ENCODE data around the gene PRICKLE2. TPM values are rescaled to one million over a fixed set of nuclear protein-coding genes. Genes with fewer than 3 reads are reported as not detected.

The PRICKLE2 gene
- total RNA-seq, 2 donors from 2014 or later: 0.21 to 0.37 TPM

DNA sequence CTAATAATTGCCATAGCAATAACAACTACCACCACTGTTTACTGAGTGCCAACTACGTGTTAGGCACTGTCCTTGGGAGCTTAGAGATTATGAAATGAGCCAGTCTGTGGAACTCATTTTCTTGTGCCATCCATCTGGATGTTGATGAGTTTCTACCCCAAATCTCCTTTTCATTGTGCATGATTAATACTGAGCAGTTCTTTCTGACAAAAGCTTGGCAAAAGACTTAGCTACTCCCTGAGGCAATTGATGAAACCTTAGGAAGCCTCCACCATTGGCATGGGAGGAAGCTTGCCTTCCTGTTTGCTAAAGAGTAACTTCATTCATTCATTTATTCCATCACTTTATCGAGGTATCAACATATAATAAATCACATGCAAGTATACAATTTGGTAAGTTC, 39.8 kb downstream of the PRICKLE2 start:
- H3K9me3 ChIP-seq (ENCODE audit: control insufficient read depth, low read length, poor library complexity, severe bottlenecking): no peaks in the 10 kb centered on the region
- Mint-ChIP-seq H3K27ac (no peak overlapping the region), H3K36me3 (ENCODE audit: low read depth) (no peaks in the 10 kb centered on the region), H3K4me1 (no peaks in the 10 kb centered on the region), H3K4me3 (no peak overlapping the region), H3K27me3 (peaks cover 18% of the 10 kb centered on the region)
- no peak for DNase-seq
- ATAC-seq: no peak

DNA sequence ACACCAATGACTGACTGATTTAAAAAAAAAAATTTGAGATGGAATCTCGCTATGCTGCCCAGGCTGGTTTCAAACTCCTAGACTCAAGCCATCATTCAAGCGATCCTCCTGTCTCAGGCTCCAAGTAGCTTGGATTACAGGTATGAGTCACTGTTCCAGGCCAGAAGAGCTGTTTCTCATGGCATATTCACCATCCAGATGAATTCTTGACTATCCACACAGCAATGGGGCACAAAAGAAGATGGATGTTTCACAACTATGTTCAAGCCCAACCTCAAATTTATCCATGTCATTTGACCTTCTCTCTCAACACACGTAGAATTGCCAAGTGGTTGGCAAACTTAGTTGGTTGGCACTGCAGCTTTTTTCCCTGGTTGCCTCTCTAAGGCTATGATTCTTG, 40.6 kb downstream of the PRICKLE2 start:
- DNase-seq: no peak
- H3K27ac Mint-ChIP-seq: no peak overlapping the region
- ATAC-seq: no peak
- no peaks in the 10 kb centered on the region for H3K4me1 Mint-ChIP-seq
- peaks cover 23% of the 10 kb centered on the region for H3K27me3 Mint-ChIP-seq
- H3K4me3 Mint-ChIP-seq: no peak overlapping the region
- no peaks in the 10 kb centered on the region for H3K36me3 Mint-ChIP-seq (ENCODE audit: low read depth)
- H3K9me3 ChIP-seq (ENCODE audit: control insufficient read depth, low read length, poor library complexity, severe bottlenecking): no peaks in the 10 kb centered on the region

DNA sequence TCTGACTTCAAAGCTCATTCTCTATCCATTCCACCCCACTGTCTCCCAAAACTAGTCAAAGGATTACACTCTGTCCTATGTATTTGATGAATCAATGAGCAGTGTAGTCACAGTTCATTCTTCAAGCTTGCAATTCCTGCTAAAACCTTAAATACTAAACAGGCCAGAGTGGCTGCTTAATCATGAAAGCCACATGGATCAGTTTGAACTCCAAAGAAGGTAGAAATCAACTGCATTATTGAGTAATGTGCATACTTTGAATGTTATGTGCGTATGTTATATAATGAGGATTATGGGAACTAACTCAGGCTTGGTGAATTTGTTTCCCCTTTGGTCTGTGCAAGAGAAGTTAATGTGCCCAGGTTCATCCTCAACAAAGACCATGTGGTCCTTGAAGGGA, 45.4 kb downstream of the PRICKLE2 start:
- H3K36me3 Mint-ChIP-seq (ENCODE audit: low read depth): no peaks in the 10 kb centered on the region
- H3K27ac Mint-ChIP-seq: no peak overlapping the region
- ATAC-seq: no peak

GRCh38 chr3:64179249-64179648, 46.0 kb downstream of the PRICKLE2 start:
- Mint-ChIP-seq H3K27me3 (peaks cover 38% of the 10 kb centered on the region), H3K27ac (no peak overlapping the region), H3K4me3 (no peak overlapping the region), H3K4me1 (no peaks in the 10 kb centered on the region), H3K36me3 (ENCODE audit: low read depth) (no peaks in the 10 kb centered on the region)
- H3K9me3 ChIP-seq (ENCODE audit: control insufficient read depth, low read length, poor library complexity, severe bottlenecking): no peaks in the 10 kb centered on the region
- ATAC-seq (no peak), DNase-seq (no peak)

More for the DNA sequence above, 45.4 kb downstream of the PRICKLE2 start:
- no peak overlapping the region for H3K4me3 Mint-ChIP-seq
- DNase-seq: no peak
- H3K9me3 ChIP-seq (ENCODE audit: control insufficient read depth, low read length, poor library complexity, severe bottlenecking): no peaks in the 10 kb centered on the region
- no peaks in the 10 kb centered on the region for H3K4me1 Mint-ChIP-seq
- H3K27me3 Mint-ChIP-seq: peaks cover 38% of the 10 kb centered on the region

DNA sequence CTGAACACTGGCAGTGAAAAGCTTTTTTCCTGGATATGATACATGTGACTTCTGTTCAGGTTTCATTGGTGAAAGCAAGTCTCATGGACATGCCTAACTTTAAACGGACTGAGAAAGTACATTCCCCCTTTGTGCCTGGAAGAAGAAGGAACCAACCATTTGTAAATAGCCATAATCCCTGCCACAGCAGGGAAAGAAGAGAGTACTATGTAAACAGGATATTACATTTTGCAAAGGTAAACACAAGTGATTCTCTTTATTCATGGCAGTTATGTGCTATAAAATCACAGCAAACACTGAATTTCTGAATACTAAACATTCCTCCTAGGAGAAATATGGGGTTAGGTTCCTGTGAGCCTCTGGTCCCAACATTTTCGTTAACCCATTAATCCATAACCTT, 46.8 kb downstream of the PRICKLE2 start:
- no peaks in the 10 kb centered on the region for H3K9me3 ChIP-seq (ENCODE audit: control insufficient read depth, low read length, poor library complexity, severe bottlenecking)
- no peak overlapping the region for H3K27ac Mint-ChIP-seq
- peaks cover 38% of the 10 kb centered on the region for H3K27me3 Mint-ChIP-seq
- ATAC-seq (no peak), DNase-seq (no peak)
- no peak overlapping the region for H3K4me3 Mint-ChIP-seq
- H3K36me3 Mint-ChIP-seq (ENCODE audit: low read depth): no peaks in the 10 kb centered on the region
- H3K4me1 Mint-ChIP-seq: no peaks in the 10 kb centered on the region

- no peaks in the 10 kb centered on the region for H3K9me3 ChIP-seq (ENCODE audit: control insufficient read depth, low read length, poor library complexity, severe bottlenecking)
- no peak overlapping the region for H3K27ac Mint-ChIP-seq
- no peaks in the 10 kb centered on the region for H3K36me3 Mint-ChIP-seq (ENCODE audit: low read depth)
- DNase-seq (no peak), ATAC-seq (no peak)
- H3K4me1 Mint-ChIP-seq: no peaks in the 10 kb centered on the region
- H3K4me3 Mint-ChIP-seq: no peak overlapping the region
- H3K27me3 Mint-ChIP-seq: peaks cover 31% of the 10 kb centered on the region
Observed at GRCh38 chr3:64176461-64176996, 48.7 kb downstream of the PRICKLE2 start.

DNA sequence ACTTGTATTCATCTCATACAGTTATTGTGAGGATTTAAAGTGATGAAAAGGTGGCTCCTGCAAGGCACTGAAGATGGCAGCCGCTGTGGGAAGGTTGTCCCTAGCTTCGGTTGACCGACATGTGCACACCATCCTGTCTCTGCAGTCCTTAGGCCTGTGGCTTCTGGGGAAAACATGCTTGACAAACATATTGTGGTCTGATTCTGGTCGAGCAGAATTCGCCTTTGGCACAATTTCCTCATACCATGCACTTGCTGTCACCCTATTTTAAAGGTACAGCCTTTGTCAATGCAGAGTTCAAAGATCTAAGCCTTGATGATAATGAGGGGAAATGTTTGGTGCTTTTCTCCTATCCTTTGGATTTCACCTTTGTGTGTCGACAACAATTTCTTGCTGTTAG, 50.9 kb downstream of the PRICKLE2 start:
- DNase-seq: no peak
- H3K9me3 ChIP-seq (ENCODE audit: control insufficient read depth, low read length, poor library complexity, severe bottlenecking): no peaks in the 10 kb centered on the region
- H3K27ac Mint-ChIP-seq: no peak overlapping the region
- H3K4me3 Mint-ChIP-seq: no peak overlapping the region
- H3K27me3 Mint-ChIP-seq: peaks cover 12% of the 10 kb centered on the region
- no peak for ATAC-seq
- no peaks in the 10 kb centered on the region for H3K4me1 Mint-ChIP-seq
- H3K36me3 Mint-ChIP-seq (ENCODE audit: low read depth): no peaks in the 10 kb centered on the region

DNA sequence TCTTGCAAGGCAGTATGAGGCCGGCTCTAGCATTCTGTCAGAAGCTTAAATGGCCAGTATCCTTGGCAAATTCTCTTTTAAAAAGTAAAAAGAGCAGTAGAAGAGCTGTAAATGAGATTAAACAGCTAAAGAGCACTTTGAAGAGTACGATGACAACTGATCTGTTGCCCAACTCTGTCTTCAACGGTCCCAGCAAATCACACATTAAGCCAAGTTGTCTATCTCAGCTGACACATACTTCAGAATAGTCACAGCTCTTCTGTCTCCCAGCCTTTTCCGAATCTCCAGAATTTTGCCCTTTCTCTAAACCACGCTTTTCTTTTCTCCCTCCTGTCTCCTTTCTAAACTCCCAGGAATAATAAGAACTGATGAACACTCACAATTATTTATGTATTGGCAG, 51.7 kb downstream of the PRICKLE2 start:
- Mint-ChIP-seq H3K27ac (no peak overlapping the region), H3K27me3 (peaks cover 7% of the 10 kb centered on the region), H3K4me1 (no peaks in the 10 kb centered on the region), H3K36me3 (ENCODE audit: low read depth) (no peaks in the 10 kb centered on the region), H3K4me3 (no peak overlapping the region)
- no peak for DNase-seq
- no peaks in the 10 kb centered on the region for H3K9me3 ChIP-seq (ENCODE audit: control insufficient read depth, low read length, poor library complexity, severe bottlenecking)
- ATAC-seq: no peak

DNA sequence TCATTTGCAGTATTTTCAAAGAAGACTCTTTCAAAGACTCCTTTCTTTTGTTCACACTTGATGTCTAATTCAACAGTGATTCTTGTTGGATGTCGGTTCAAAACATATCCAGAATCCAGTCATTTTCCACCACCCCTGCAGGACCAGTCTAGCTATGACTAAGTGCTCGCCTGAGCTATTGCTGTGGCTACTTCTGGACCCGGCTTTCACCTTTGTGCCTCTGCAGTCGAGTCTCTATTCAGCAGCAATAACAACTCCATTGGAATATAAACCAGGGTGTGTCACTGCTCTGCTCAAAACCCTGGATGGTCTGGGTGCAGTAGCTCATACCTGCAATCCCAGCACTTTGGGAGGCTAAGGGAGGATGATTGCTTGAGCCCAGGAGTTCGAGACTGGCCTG, 55.0 kb downstream of the PRICKLE2 start:
- DNase-seq (no peak), ATAC-seq (no peak)
- no peaks in the 10 kb centered on the region for H3K4me1 Mint-ChIP-seq
- H3K9me3 ChIP-seq (ENCODE audit: control insufficient read depth, low read length, poor library complexity, severe bottlenecking): no peaks in the 10 kb centered on the region
- H3K27me3 Mint-ChIP-seq: no peaks in the 10 kb centered on the region
- H3K4me3 Mint-ChIP-seq: no peak overlapping the region
- H3K36me3 Mint-ChIP-seq (ENCODE audit: low read depth): no peaks in the 10 kb centered on the region
- H3K27ac Mint-ChIP-seq: no peak overlapping the region

DNA sequence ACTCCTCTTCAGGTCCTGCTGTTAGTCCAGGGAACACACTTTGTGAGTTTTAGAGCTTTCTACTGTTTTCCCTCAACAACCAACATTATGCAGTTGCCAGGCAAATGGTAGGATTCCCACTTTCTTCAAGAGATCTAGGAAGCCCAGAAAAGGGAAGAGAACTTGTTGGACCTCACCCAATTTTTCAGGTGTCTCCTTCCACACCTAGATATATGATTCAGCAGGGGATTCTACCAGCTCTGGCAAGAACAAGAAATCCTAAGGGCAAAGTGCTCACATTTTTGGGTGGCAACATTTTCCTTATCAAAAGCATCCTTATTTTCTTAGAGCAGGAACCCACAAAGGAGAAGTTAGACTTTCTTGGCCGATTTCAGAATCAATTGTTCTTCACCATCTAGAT, 57.4 kb downstream of the PRICKLE2 start:
- Mint-ChIP-seq H3K36me3 (ENCODE audit: low read depth) (no peaks in the 10 kb centered on the region), H3K4me1 (no peaks in the 10 kb centered on the region), H3K27me3 (no peaks in the 10 kb centered on the region), H3K4me3 (no peak overlapping the region), H3K27ac (no peak overlapping the region)
- no peak for DNase-seq
- no peaks in the 10 kb centered on the region for H3K9me3 ChIP-seq (ENCODE audit: control insufficient read depth, low read length, poor library complexity, severe bottlenecking)
- ATAC-seq: no peak

DNA sequence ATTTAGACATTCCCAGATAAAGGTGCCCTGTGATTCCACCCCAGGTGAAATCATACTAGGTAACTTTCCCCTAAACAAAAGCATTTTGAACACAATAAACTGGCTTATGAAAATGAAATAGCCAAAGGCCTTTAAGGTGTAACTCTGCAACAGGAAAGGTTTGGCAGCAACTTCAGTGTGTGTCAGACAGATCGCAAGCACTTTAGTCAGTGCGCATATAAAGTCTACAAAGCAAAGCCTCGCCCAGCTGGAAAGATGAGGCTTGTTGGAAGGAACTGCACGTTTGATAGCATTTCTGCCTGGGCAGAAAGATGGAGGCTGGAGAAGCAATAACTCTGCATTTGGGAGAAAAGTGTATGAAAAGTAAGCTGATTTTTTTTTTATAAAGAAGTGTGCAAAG, 57.9 kb downstream of the PRICKLE2 start:
- no peak overlapping the region for H3K27ac Mint-ChIP-seq
- DNase-seq (no peak), ATAC-seq (no peak)
- no peaks in the 10 kb centered on the region for H3K36me3 Mint-ChIP-seq (ENCODE audit: low read depth)
- no peak overlapping the region for H3K4me3 Mint-ChIP-seq
- no peaks in the 10 kb centered on the region for H3K9me3 ChIP-seq (ENCODE audit: control insufficient read depth, low read length, poor library complexity, severe bottlenecking)
- no peaks in the 10 kb centered on the region for H3K27me3 Mint-ChIP-seq
- H3K4me1 Mint-ChIP-seq: no peaks in the 10 kb centered on the region

DNA sequence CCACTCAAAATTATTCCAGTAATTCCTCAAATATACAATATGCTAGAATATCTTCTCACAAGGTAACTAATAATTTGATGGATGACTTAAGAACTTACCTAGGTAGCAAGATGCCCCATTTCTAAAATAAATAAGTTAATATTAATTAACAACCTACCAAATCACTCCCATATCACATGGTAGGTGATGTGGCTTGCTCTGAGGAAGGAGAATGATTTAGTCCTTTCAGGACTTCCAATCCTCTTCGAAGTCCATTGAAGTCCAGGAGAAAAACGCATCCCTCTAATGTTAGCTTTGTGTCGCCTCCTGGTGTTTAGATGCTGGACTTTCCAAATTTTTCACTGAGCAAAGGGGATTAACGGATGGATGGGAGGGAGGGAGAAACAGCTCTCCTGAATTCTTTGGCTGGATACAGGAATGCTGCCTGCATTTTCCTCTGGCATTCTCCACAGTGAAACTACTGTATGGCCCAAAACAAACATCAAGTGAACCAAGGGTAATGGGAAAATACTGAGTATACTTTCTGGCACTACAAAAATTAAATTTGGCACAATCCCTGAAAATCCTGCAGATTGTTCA, 58.6 kb downstream of the PRICKLE2 start:
- Mint-ChIP-seq H3K27ac (no peak overlapping the region), H3K4me1 (no peaks in the 10 kb centered on the region), H3K4me3 (no peak overlapping the region), H3K36me3 (ENCODE audit: low read depth) (no peaks in the 10 kb centered on the region), H3K27me3 (no peaks in the 10 kb centered on the region)
- DNase-seq (no peak), ATAC-seq (no peak)
- no peaks in the 10 kb centered on the region for H3K9me3 ChIP-seq (ENCODE audit: control insufficient read depth, low read length, poor library complexity, severe bottlenecking)

DNA sequence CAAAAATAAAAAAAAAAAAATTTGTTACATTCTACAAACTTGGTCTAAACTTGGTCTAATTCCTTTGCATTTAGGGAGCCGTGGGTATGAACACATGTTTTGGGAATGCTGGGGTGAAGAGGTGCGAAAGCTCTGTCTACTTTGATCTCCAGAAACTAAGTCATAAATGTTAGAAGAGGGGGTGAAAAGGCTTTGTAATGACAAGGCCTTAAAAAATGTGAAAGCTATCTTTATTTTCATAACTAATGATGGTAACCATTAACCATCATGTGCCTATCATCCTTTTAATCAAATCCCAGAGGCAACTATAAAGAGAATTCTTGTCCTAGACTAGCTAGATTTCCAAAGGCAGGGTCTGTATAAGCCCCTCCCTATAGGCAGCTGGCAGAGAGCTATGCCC, 60.9 kb downstream of the PRICKLE2 start:
- ATAC-seq (no peak), DNase-seq (no peak)
- H3K4me3 Mint-ChIP-seq: no peak overlapping the region
- peaks cover 19% of the 10 kb centered on the region for H3K27me3 Mint-ChIP-seq
- H3K9me3 ChIP-seq (ENCODE audit: control insufficient read depth, low read length, poor library complexity, severe bottlenecking): no peaks in the 10 kb centered on the region
- no peak overlapping the region for H3K27ac Mint-ChIP-seq
- H3K36me3 Mint-ChIP-seq (ENCODE audit: low read depth): no peaks in the 10 kb centered on the region
- H3K4me1 Mint-ChIP-seq: no peaks in the 10 kb centered on the region

- Mint-ChIP-seq H3K27ac (no peak overlapping the region), H3K27me3 (peaks cover 23% of the 10 kb centered on the region), H3K4me3 (no peak overlapping the region), H3K36me3 (ENCODE audit: low read depth) (no peaks in the 10 kb centered on the region), H3K4me1 (no peaks in the 10 kb centered on the region)
- no peaks in the 10 kb centered on the region for H3K9me3 ChIP-seq (ENCODE audit: control insufficient read depth, low read length, poor library complexity, severe bottlenecking)
- no peak for DNase-seq
- no peak for ATAC-seq
Observed at GRCh38 chr3:64163755-64164148, 61.5 kb downstream of the PRICKLE2 start.

All from T-helper 17 cell (primary cell).